AG08395 (cell line): ENCODE results near the gene RNF213.
"Not testable (repeated sequence)": the region's sequence is repeated elsewhere in the genome, so short reads cannot be mapped to it uniquely, and the experiment has no call there.

Source experiments
- DNase-seq: peaks from one replicate; pipeline ENCODE4 v3.0.0; 2012; ENCODE audit warnings: mixed read lengths, low spot score

Gene RNF213

DNA sequence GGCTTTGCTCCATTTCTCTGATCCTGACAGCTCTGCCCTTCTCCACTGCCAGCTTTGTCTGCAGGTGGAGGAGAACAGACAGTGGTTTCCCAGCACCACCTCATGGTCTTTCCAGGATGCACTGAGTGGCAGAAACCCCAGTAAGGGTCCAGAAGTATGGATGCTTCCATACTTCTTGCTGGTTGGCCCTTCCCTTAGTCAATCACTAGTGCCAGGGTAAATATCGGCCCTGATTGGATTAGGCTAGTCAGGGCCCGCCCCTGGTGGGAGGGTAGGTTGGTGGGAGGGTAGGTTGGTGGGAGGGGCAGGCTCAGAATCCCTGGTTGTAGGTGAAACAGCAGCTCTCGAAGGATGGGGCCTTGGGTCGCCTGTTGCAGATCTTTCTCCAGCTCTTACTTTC is 10.2 kb downstream of the RNF213 start:
- peak; percentile 79 for DNase-seq

DNA sequence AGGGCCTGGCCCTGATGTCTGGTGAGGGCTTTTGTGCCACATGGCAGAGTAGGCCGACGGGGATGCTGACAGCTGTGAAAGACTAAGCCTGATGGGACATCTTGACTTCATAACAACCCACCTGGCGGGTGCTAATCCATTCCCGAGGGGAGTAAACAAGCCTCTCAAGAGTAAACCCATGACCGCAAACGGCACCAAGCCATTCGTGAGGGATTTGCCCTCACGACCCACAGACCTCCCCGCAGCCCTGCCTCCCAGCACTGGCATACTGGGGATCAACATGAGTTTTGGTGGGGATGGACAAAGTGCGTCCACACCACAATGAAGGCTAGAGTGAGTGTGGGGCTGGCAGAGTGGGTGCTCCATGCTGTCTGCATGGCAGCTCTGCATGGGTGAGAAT is 11.7 kb downstream of the RNF213 start:
- no peak for DNase-seq

DNA sequence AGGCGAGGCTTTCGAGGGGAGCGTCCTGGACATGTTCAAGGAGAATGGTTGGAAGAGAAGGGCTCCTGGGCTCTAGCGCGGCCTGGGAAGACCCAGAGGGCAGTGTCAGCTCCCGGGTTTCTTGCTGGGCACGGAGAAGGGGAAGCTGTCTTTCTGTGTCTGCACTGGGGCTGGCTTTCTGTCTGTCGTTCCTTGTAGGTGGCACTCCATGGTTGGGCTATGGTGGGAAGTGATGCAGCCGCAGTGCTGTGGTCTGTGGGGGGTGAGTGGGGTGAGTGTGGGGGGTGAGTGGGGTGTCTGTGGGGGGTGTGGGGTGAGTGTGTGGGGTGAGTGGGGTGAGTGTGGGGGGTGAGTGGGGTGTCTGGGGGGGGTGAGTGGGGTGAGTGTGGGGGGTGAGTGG is 13.7 kb downstream of the RNF213 start:
- no peak for DNase-seq

DNA sequence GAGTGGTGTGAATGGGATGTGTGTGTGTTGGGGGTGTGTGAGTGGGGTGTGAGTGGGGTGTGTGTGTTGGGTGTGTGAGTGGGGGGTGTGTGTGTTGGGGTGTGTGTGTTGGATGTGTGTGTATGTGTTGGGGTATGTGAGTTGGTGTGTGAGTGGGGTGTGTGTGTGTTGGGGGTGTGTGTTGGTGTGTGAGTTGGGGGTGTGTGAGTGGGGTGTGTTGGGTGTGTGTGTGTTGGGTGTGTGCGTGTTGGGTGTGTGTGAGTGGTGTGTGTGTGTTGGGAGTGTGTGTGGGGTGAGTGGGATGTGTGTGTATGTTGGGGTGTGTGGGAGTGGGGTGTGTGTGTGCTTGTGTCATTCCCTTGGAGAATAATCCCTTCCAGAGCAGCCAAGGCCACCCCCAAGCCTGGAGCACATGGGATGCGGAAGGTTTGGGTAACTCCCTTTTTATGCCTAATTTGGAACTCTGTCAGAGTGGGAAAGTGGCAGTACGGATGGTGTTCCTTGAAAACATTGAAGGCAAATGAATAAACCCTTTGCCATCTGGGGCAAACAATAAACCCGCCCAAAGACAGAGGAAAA is 14.3 kb downstream of the RNF213 start:
- no peak for DNase-seq

DNA sequence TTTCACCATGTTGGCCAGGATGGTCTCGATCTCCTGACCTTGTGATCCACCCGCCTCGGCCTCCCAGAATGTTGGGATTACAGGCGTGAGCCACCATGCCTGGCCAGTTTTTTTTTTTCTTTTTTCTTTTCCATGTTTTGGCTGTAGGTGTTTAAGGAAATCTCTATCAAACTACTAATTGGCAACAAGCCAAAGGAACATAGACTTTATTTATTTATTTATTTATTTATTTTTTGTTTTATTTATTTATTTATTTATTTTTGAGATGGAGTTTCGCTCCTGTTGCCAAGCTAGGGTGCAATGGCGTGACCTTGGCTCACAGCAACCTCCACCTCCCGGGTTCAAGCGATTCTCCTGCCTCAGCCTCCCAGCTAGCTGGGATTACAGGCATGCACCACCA is 15.2 kb downstream of the RNF213 start:
- DNase-seq = not testable (repeated sequence)

DNA sequence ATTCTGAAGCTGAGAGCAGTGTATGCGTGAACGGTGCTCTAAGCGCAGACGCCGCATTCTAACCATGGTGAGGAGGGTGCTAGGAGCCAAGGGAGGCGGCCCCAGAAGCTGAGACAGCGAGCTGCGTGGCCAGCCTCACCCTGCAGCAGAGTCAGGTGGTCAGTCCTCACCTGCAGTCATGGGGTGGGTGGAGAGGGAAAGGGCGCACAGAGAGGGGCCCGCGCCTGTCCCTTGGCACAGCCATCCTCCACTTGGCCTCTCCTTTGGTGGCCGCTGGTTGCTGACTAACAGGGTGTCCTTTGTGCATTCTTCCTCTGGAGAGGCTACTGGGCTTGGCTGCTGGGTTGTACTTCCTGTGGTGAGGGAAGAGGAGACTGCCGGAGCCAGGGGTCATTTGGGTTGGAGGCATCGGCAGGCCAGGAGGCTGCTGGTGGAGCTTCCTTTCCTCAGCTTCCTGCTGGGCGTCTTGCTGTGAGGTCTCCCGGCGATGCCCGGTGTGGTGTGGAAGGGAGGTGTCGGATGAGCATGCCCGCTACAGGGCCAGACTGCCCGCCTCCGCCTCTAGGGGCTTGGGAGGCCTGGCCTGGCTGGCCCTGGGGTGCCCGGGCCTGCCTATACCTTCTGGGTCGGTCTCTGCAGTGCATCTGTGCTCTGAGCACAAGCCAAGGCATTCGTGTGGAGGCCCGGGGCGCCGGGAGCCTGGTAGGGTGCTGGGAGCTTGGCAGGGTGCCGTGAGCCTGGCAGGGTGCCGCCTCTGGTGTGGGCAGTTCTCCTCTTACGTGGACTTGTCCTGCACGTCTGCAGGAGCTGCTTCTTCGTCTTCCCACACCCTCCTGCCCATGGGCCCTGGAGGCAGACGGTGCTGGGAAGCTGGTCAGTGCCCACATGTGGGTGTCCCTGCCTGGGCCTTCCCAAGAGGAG is 17.4 kb downstream of the RNF213 start:
- no peak for DNase-seq

DNA sequence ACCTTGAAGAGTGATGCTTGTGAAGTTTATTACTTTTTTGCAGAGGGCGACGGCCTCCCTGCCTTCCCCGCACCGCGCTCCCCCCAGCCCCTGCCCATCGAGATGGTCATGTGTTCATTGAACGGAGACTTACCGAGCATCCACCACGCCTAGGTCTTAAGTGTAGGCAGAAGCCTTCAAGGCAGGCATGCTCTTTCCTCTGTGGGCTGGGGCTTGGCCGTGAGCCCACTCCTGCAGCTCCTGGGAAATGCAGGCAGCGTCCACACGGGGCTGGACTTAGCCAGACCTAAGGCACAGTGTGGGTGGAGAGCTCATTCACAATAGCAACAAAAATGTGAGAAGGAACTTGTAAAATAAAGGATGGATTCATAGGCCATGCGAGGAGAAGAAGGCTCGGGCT is 19.2 kb downstream of the RNF213 start:
- peak; percentile 79 for DNase-seq

DNA sequence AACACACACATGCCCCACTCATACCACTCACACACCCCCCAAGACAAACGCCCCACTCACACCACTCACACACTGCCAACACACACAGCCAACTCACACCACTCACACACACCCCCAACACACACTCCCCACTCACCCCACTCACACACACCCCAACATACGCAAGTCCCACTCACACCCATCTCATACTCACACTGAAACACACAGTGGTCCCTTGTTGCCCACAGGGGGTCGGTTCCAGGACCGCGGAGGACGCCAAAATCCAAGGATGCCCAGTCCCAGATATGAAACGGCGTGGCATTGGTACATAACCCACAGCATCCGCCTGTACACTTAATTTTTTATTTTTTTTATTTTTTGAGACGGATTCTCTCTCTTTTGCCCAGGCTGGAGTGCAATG is 20.9 kb downstream of the RNF213 start:
- no peak for DNase-seq

DNA sequence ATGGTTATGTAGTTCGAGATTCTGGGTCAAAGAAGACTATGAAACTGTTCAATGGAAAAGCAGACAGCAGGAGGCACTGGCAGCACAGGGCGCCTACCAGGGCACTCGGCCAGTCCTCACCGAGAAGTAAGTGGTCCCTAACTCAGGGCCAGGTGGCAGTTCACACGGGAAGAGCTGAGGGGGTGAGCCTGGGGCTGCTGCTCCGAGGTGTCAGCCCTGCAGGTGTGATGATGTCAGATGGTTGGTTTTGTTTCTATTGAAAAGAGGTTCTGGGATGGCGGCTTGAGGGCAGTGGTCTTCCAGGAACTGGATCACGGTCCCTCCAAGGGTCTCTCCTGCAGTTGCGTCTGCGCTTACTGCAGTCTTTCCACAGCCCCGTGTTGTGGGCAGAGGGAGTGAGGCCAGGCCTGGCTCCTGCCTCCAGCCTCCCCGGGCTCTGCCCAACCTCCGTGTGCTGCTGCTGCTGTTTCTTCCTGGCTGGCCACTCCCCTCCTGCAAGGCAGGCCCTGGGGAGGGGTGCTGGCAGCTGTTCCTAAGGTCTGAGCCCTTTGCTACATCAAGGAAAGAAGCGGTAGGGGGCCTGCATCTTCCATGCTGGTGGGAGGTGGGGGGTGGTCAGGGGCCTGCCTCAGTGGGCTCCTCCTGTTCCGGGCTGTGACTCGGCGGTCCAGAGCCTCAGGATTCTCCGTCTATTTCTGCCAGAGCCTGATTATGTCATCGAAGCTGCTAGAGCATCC is 22.6 kb downstream of the RNF213 start:
- DNase-seq = no peak

DNA sequence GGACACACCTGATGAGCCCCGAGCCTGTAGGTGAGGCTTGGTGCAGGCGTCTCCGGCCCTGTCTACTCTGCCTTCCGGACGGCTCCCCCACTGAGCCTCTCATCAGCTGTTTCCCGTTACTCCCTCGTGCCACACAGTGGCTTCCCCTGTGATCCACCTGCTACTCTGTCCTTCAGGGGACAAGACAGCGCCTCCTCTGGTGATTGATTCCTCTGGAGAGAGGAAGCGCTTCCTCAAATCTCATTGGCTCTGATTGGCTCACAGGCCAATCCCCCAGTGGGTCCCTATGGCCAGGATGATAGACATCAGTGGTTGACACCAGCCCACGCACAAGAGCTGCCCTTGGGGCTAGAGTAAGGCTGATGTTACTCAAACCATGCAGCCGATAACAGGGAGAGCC is 24.0 kb downstream of the RNF213 start:
- DNase-seq = no peak

DNA sequence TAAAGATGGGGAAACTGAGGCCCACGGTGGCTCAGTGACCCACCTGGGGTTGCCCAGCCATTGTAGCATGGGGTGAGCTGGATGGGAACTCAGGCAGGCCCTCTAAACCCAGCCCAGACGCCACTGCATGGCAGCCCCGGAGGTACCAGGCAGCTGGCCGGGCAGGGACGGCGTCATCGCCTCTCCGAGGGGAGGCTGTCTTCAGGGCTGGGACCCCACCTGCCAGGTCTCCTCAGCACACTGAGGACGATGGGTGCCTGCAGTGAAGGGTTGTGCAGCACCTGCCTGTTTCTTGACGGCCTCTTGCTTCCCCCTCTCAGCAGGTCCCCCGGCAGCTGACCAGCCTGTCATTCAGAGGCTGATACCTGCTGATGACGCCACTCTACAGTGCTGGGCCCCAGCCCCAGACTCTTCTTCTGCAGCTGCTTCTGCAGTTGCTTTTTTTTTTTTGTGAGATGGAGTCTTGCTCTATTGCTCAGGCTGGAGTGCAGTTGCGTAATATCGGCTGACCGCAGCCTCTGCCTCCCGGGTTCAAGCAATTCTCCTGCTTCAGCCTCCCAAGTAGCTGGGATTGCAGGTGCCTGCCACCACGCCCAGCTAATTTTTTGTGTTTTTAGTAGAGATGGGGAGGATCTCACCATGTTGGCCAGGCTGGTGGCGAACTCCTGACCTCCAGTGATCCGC is 24.7 kb downstream of the RNF213 start:
- DNase-seq = no peak

DNA sequence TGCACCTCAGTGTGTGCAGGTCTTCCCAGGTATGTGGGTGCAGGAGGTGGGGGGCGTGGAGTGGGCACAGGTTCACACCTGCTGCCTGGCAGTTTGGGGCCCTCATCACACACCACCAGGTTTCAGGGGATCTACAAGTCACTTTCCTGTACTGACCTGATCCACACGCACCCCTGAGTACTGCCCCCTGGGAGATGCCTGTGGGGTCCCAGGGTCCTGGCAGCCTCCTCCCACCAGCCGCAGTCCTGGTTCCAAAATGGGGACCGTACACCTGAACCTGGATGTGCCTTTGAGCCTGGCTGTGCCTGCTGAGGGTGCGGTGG is 25.9 kb downstream of the RNF213 start:
- DNase-seq = no peak

DNA sequence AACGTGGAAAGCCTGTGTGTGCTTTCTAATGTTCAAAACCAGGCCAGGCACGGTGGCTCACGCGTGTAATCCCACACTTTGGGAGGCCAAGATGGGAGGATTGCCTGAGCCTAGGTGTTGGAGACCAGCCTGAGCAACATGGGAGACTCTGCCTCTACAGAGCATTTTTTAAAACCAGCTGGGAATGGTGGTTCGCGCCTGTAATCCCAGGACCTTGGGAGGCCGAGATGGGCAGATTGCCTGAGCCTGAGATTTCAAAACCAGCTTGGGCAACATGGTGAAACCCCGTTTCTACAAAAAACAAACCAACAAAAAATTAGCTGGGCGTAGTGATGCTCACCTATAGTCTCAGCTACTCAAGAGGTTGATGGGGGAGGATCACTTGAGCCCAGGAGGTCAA is 26.4 kb downstream of the RNF213 start:
- no peak for DNase-seq

DNA sequence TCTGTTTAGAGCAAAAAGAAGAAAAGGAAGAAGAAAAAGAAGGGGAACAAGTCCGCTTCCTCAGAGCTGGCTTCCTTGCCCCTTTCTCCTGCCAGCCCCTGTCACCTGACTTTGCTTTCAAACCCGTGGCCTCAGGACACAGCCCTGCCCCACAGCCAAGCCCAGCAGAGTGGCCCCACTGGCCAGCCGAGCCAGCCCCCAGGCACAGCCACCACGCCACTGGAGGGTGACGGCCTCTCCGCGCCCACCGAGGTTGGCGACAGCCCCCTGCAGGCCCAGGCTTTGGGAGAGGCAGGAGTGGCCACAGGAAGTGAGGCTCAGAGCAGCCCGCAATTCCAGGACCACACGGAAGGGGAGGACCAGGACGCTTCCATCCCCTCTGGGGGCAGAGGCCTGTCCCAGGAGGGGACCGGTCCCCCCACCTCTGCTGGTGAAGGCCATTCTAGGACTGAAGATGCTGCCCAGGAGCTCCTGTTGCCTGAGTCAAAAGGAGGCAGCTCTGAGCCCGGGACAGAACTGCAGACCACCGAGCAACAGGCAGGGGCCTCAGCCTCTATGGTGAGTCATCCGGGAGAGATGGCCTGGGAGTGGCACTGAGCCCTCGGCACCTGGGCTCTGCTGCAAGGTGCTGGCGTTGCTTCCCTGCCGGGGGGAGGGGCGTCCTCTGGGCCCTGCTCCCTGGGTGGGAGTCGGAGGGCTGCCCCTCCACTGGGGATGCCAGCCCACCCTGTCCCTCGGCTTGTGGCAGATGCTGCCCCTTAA is 27.3 kb downstream of the RNF213 start:
- no peak for DNase-seq

DNA sequence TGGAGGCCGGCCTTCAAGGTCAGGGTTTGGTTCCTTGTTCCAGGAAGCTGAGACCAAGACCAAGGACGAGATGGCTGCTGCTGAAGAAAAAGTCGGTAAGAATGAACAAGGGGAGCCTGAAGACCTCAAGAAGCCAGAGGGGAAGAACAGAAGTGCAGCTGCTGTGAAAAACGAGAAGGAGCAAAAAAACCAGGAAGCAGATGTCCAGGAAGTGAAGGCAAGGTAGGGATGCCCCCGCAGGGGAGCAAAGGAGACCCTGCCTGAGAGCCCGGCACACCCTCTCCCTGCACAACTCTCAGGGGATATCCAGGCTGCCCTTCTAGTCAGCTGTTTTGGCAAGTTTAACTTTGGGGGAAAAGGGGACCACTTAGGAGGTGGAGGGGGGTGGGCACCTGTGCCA is 29.0 kb downstream of the RNF213 start:
- no peak for DNase-seq

DNA sequence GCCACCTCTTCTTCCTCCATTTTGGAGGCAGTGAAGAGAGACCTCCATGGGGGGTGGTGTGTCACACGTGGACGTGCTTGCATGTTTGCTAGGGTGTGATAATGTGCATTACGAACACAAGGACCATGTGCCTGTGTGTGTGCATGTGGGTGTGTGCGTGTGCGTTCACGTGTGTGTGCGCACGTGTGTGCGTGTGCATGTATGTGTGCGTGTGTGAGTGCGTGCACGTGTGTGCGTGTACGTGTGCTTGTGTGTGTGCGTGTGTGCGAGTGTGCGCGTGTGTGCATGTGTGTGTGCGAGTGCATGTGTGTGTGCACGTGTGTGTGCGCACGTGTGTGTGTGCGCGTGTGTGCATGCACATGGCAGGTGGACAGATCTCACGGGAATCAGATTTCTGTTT is 29.5 kb downstream of the RNF213 start:
- no peak for DNase-seq

DNA sequence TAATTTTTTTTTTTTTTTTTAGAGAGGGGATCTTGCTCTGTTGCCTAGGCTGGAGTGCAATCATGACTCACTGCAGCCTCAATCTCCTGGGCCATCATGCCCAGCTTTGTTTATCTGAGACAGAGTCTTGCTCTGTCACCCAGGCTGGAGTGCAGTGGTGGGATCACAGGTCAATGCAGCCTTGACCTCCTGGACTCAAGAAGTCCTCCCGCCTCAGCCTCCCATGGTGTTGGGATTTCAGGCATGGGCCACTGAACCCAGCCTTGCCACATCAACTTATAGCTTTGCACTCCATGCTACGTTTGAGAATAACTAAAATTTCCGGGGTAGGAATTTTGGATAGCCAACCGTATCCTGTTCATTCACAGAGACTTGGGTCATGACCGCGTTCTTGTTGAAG is 30.6 kb downstream of the RNF213 start:
- no peak for DNase-seq

DNA sequence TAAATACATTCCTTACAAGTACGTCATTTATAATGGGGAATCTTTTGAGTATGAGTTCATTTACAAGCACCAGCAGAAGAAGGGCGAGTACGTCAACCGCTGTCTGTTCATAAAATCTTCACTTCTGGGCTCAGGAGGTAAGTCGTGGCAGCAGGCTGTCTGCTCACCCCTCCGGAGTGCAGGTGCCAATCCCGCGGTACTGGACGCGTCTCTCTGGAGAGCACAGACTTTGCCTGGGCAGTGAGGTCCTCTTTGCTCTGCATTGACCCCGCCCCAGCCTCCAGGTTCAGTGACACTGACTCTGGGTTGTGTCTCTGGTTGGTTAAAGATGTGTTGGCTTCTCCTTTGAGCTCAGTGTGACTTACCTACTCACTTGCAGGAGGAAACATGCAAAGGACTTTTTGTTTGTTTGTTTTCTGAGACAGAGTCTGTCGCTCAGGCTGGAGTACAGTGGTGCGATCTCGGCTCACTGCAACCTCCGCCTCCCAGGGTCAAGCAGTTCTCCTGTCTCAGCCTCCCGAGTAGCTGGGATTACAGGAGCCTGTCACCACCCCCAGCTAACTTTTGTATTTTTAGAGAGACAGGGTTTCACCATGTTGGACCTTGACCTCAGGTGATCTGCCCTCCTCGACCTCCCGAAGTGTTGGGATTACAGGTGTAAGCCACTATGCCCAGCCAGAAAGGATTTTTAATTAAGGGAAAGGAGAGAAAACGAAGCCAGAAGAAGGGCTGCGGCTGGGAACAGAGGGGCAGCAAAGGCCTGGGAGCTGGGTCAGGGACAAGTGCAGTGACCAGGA is 31.2 kb downstream of the RNF213 start:
- DNase-seq = no peak

DNA sequence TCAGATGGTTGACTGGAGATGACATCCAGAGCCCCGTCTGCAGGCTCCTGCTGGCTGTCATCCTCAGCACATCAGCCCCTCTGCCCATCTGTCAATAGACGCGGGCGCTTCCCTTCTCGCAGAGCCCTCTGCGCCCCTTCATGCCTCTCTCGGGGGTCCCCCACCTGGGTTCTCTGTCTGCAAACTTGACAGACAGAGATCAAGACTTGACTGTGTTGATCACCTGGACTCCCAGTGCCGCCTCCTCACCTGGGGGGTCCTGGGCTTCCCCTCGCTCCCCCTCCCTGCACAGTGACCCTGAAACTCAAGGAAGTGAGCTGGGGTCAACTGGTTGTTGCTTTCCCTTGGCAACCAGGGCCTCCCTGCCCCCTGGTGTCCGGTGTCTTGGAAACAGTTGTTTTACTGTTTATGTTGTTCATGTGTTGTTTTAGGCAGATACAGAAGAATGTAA is 31.9 kb downstream of the RNF213 start:
- no peak for DNase-seq

DNA sequence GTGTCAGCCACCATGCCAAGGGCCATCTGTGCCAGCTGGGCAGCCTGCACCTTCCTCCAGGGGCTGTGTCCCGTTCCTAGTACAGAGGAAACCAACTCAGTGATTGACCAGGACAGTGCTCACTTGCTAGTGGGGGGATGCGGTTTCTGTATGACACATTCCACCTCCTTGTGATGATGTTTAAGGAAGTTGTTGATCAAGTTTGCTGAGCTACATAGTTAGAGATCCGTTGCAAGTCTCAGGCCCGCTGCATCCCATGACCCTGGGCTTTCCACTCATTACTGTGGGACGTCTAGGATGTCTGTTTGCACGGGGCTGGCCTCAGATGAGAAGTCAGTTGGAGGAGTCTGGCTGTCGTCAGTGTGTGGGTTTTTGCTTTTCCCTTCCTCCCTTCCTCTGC is 33.6 kb downstream of the RNF213 start:
- DNase-seq = no peak

DNA sequence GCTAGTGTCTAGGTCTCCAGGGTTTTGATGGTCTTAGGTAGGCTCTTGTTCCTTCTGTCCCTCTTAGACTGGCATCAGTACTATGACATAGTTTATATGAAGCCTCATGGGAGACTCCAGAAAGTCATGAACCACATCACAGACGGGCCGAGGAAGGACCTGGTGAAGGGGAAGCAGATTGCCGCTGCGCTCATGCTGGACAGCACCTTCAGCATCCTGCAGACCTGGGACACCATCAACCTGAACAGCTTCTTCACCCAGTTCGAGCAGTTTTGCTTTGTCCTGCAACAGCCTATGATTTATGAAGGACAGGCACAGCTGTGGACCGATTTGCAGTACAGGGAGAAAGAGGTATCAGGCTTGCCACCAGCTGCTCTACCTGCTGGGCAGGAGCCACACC is 34.0 kb downstream of the RNF213 start:
- no peak for DNase-seq
